Peyer's patch (tissue), 4 donors: ENCODE data around the gene TRHDE.

Experiments used
- POLR2A ChIP-seq, 2 donors: fragments of 450-650 bp; IDR thresholded peaks; one replicate each; pipeline ENCODE4 v1.5.1; 2017; ENCODE audit warnings: antibody characterized with exemption in 2 of 2, mild to moderate bottlenecking in 2 of 2, moderate library complexity in 2 of 2
- TF ChIP-seq, protein P1 (sequence below), 6 experiments: fragments of 450-650 bp in 4 of 6; fragments of 200-600 bp in 2 of 6; sonication (generic) in 1 of 6; IDR thresholded peaks; one replicate each; pipeline ENCODE4 v1.5.1; 2017 to 2019; ENCODE audit warnings: antibody characterized with exemption in 6 of 6, mild to moderate bottlenecking in 3 of 6, moderate library complexity in 1 of 6

DNA sequence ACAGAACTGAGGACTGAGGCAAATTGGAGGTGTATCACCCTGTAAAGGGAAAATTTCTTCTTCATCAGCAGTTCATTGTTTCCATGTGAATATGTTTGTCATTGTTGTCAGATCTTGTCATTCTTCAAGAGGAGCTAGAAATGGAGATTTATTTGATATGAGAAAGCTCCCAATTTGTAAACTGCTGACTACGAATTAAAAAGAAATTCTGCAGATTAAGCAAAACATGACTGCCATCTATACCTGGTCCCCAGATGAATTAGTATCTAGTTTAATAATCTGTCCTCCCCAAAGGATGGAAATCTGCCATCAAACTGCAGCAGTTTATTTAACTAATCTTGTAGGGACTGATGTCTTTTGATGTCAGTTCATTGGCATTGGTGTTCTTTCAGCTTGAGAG lies 162.8 kb downstream of the TRHDE start:
- TF ChIP-seq POLR2A (IDR thresholded peaks at IDR 0.05): no peak
- TF ChIP-seq, protein P1, sequence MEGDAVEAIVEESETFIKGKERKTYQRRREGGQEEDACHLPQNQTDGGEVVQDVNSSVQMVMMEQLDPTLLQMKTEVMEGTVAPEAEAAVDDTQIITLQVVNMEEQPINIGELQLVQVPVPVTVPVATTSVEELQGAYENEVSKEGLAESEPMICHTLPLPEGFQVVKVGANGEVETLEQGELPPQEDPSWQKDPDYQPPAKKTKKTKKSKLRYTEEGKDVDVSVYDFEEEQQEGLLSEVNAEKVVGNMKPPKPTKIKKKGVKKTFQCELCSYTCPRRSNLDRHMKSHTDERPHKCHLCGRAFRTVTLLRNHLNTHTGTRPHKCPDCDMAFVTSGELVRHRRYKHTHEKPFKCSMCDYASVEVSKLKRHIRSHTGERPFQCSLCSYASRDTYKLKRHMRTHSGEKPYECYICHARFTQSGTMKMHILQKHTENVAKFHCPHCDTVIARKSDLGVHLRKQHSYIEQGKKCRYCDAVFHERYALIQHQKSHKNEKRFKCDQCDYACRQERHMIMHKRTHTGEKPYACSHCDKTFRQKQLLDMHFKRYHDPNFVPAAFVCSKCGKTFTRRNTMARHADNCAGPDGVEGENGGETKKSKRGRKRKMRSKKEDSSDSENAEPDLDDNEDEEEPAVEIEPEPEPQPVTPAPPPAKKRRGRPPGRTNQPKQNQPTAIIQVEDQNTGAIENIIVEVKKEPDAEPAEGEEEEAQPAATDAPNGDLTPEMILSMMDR (IDR thresholded peaks at IDR 0.05): no peak
